ENCODE data around the gene GSG1L.
A peak's percentile ranks its signal among the peaks of the same experiment; 100 is the strongest.
"Not testable (repeated sequence)": the region's sequence is repeated elsewhere in the genome, so short reads cannot be mapped to it uniquely, and the experiment has no call there.

Gene GSG1L

GRCh38 chr16:27743001-27743400, 320.5 kb downstream of the GSG1L start:
- not testable (repeated sequence) for ATAC-seq, H3K4me1 Mint-ChIP-seq, H3K4me3 Mint-ChIP-seq

GRCh38 chr16:27742333-27742732, 321.2 kb downstream of the GSG1L start:
- Mint-ChIP-seq H3K27me3 (no peaks in the 10 kb centered on the region), H3K4me3 (no peak overlapping the region), H3K27ac (peak overlapping the region in 1 of 2 donors; percentile 28), H3K4me1 (no peaks in the 10 kb centered on the region), H3K9me3 (no peaks in the 10 kb centered on the region)
- DNase-seq (no peak), ATAC-seq (no peak)

More at GRCh38 chr16:27743001-27743400, 320.5 kb downstream of the GSG1L start:
- not testable (repeated sequence) for H3K27me3 Mint-ChIP-seq, DNase-seq, H3K27ac Mint-ChIP-seq, H3K9me3 Mint-ChIP-seq

- H3K27ac Mint-ChIP-seq, result no peak overlapping the region
- no peak for DNase-seq
- H3K9me3 Mint-ChIP-seq, result no peaks in the 10 kb centered on the region
- no peak for ATAC-seq
- no peak overlapping the region for H3K4me3 Mint-ChIP-seq
- H3K27me3 Mint-ChIP-seq, result no peaks in the 10 kb centered on the region
- H3K4me1 Mint-ChIP-seq, result no peaks in the 10 kb centered on the region
These were observed 322.9 kb downstream of the GSG1L start for GRCh38 chr16:27740496-27741201.

- no peaks in the 10 kb centered on the region for H3K9me3 Mint-ChIP-seq
- ATAC-seq, result no peak
- no peaks in the 10 kb centered on the region for H3K27me3 Mint-ChIP-seq
- no peak overlapping the region for H3K4me3 Mint-ChIP-seq
- H3K4me1 Mint-ChIP-seq, result no peaks in the 10 kb centered on the region
- H3K27ac Mint-ChIP-seq, result no peak overlapping the region
- no peak for DNase-seq
These were observed 323.7 kb downstream of the GSG1L start for GRCh38 chr16:27739606-27740357.

GRCh38 chr16:27738596-27738995, 324.9 kb downstream of the GSG1L start:
- no peaks in the 10 kb centered on the region for H3K9me3 Mint-ChIP-seq
- DNase-seq (no peak), ATAC-seq (no peak)
- no peaks in the 10 kb centered on the region for H3K27me3 Mint-ChIP-seq
- H3K27ac Mint-ChIP-seq, result no peak overlapping the region
- no peak overlapping the region for H3K4me3 Mint-ChIP-seq
- no peaks in the 10 kb centered on the region for H3K4me1 Mint-ChIP-seq
